BLaER1 treated with 17β-estradiol and CSF1 and Interleukin-3, amounts not matched to agents 10 nM and 100 nM (cell line): Measurements from ENCODE around the gene TCF20.
A peak's percentile ranks its signal among the peaks of the same experiment; 100 is the strongest.

Source experiments
- H3K27ac ChIP-seq, 11 experiments: shearing (Covaris generic); formaldehyde crosslinking; 2 replicates each; pipeline ENCODE4 v1.8.1; 2022
- H3K27me3 ChIP-seq, 11 experiments: shearing (Covaris generic); formaldehyde crosslinking; 2 replicates each; pipeline ENCODE4 v1.8.1; 2022
- H3K36me3 ChIP-seq, 11 experiments: shearing (Covaris generic); formaldehyde crosslinking; 2 replicates each; pipeline ENCODE4 v1.8.1; 2022
- H3K4me1 ChIP-seq, 10 experiments: shearing (Covaris generic); formaldehyde crosslinking; 2 replicates each; pipeline ENCODE4 v1.8.1; 2022
- H3K4me2 ChIP-seq, 11 experiments: shearing (Covaris generic); formaldehyde crosslinking; 2 replicates each; pipeline ENCODE4 v1.8.1; 2022
- H3K4me3 ChIP-seq, 10 experiments: shearing (Covaris generic); formaldehyde crosslinking; 2 replicates each; pipeline ENCODE4 v1.8.1; 2022
- H3K9ac ChIP-seq, 11 experiments: shearing (Covaris generic); formaldehyde crosslinking; 2 replicates each; pipeline ENCODE4 v1.8.1; 2022
- H3K9me3 ChIP-seq, 11 experiments: shearing (Covaris generic); formaldehyde crosslinking; replicated peaks in 1 of 11; 2 replicates each; pipeline ENCODE4 v1.8.1; 2022
- H4K20me1 ChIP-seq, 11 experiments: shearing (Covaris generic); formaldehyde crosslinking; 2 replicates each; pipeline ENCODE4 v1.8.1; 2022
- Cebpa-rat ChIP-seq, 11 experiments: shearing (Covaris generic); IDR thresholded peaks; 2 replicates each; pipeline ENCODE4 v1.8.1; 2022

The TCF20 gene

GRCh38 chr22:42288791-42289190 is 18.3 kb upstream of the TCF20 start:
- Histone ChIP-seq H3K4me1 (peaks cover 19 to 100% (median 99%) of the 10 kb centered on the region in 10 experiments), H3K36me3 (no peaks in the 10 kb centered on the region), H3K9me3 (no peaks in the 10 kb centered on the region), H4K20me1 (peaks cover 0 to 51% (median 0%) of the 10 kb centered on the region in 11 experiments; a peak in 8 of 22 replicates), H3K4me2 (peak overlapping the region in 7 of 11 experiments; percentile 89 to 100 (median 96); a peak in 12 of 22 replicates), H3K27me3 (peaks cover 0 to 9% (median 6%) of the 10 kb centered on the region in 11 experiments; a peak in 12 of 22 replicates), H3K9ac (no peak overlapping the region), H3K4me3 (no peak overlapping the region), H3K27ac (peak overlapping the region in 2 of 11 experiments; percentile 28 to 64; a peak in 1 of 22 replicates)
- no peak for TF ChIP-seq Cebpa-rat (IDR thresholded peaks at IDR 0.05)

DNA sequence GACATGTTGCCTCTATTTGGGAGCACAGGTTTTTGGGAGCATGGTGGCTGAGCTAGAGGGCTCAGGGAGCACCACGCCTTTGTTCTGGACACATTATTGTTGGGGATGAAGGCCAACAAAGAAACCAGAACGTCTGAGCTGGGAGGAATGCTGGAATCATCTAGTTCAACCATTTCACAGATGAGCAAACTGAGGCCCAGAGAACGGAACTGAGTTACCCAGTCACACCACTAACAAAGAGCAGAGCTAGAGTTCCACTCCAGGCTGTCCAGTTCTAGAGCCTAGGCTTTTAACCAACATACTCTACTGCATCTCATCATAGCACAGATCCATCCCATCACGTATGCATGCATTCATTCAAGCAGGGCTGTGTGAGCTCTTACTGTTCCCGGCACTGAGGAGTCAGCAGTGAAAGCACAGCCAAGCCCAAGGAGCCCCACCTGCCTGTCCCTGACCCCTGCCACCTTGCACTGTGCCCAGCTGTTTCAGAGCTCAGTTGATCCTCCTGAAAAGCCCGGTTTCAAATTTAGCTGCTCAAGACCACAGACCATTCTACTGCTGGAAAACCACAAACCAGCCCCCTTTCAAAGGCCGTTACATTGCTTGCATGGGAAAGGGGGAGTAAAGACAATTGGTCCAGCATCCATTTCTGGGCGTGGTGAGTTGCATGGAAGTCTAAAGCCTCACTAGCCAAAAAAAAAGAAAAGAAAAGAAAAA is 16.9 kb upstream of the TCF20 start:
- peaks cover 0 to 46% (median 0%) of the 10 kb centered on the region in 11 experiments; a peak in 8 of 22 replicates for H4K20me1 ChIP-seq
- H3K27me3 ChIP-seq, result peaks cover 0 to 21% (median 13%) of the 10 kb centered on the region in 11 experiments; a peak in 12 of 22 replicates
- H3K4me1 ChIP-seq, result peaks cover 30 to 100% (median 99%) of the 10 kb centered on the region in 10 experiments
- H3K4me3 ChIP-seq, result no peak overlapping the region
- no peaks in the 10 kb centered on the region for H3K36me3 ChIP-seq
- peak overlapping the region in 10 of 11 experiments; percentile 60 to 100 (median 92); a peak in 19 of 22 replicates for H3K4me2 ChIP-seq
- peak overlapping the region in 4 of 11 experiments; percentile 9 to 28 (median 20); a peak in 3 of 22 replicates for H3K9ac ChIP-seq
- no peak for TF ChIP-seq Cebpa-rat (IDR thresholded peaks at IDR 0.05)
- no peaks in the 10 kb centered on the region for H3K9me3 ChIP-seq
- H3K27ac ChIP-seq, result peak overlapping the region in 6 of 11 experiments; percentile 27 to 64 (median 46); a peak in 7 of 22 replicates

DNA sequence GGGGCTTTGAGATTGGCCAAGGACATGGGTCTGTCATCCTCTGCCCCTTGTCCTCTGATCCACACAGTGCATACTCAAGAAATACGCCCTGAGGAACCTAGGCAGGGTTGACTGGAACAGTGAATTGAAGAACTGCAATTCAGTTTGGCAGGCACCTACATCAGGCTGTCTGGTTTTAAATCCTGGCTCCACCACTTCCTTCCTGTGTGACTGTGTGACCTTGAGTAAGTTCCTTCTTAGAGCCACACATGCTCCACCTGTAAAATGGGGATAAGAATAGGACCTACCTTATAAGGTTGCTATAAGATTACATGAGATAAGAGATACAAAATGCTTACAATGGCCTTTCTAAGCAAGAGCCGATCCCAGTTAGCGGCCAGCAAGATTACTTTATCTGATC is 15.8 kb upstream of the TCF20 start:
- peaks cover 33 to 100% (median 99%) of the 10 kb centered on the region in 10 experiments for H3K4me1 ChIP-seq

DNA sequence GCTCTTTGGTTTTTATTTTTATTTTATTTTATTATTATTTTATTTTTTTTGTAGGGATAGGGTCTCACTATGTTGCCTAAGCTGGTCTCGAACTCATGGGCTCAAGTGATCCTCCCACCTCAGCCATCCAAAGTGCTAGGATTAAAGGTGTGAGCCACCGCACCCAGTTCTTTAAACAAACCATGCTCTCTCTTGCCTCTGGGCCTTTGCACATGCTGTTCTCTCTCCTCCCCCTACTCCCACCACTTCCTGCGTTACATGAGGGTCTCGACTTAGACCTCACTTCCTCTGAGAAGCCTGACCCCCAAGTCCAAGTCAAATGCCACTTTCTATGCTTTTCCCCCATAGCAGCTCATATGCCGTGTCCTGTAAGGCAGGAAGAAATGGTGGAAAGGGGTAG is 15.2 kb upstream of the TCF20 start:
- Histone ChIP-seq H3K27me3 (peaks cover 0 to 21% (median 13%) of the 10 kb centered on the region in 11 experiments; a peak in 12 of 22 replicates), H3K36me3 (no peaks in the 10 kb centered on the region), H3K9ac (peak overlapping the region in 5 of 11 experiments; percentile 2 to 48 (median 25); a peak in 9 of 22 replicates), H3K9me3 (no peaks in the 10 kb centered on the region), H3K4me2 (peak overlapping the region; percentile 60 to 100 (median 91)), H4K20me1 (peaks cover 0 to 41% (median 0%) of the 10 kb centered on the region in 11 experiments; a peak in 8 of 22 replicates), H3K27ac (peak overlapping the region in 6 of 11 experiments; percentile 40 to 62 (median 53); a peak in 11 of 22 replicates), H3K4me3 (no peak overlapping the region; a peak in 1 of 20 replicates), H3K4me1 (peaks cover 33 to 100% (median 99%) of the 10 kb centered on the region in 10 experiments)
- TF ChIP-seq Cebpa-rat (IDR thresholded peaks at IDR 0.05), result no peak

More for the DNA sequence above, 15.8 kb upstream of the TCF20 start:
- peak overlapping the region in 6 of 11 experiments; percentile 40 to 64 (median 53); a peak in 11 of 22 replicates for H3K27ac ChIP-seq
- H3K4me2 ChIP-seq, result peak overlapping the region; percentile 60 to 100 (median 91)
- peaks cover 0 to 46% (median 0%) of the 10 kb centered on the region in 11 experiments; a peak in 8 of 22 replicates for H4K20me1 ChIP-seq
- no peaks in the 10 kb centered on the region for H3K36me3 ChIP-seq
- H3K9me3 ChIP-seq, result no peaks in the 10 kb centered on the region
- H3K4me3 ChIP-seq, result no peak overlapping the region; a peak in 1 of 20 replicates
- no peak for TF ChIP-seq Cebpa-rat (IDR thresholded peaks at IDR 0.05)
- H3K9ac ChIP-seq, result peak overlapping the region in 5 of 11 experiments; percentile 2 to 48 (median 25); a peak in 9 of 22 replicates
- H3K27me3 ChIP-seq, result peaks cover 0 to 21% (median 13%) of the 10 kb centered on the region in 11 experiments; a peak in 12 of 22 replicates

- Histone ChIP-seq H4K20me1 (peaks cover 0 to 37% (median 0%) of the 10 kb centered on the region in 11 experiments; a peak in 9 of 22 replicates), H3K9me3 (no peaks in the 10 kb centered on the region), H3K9ac (peak overlapping the region in 2 of 11 experiments; percentile 36 to 69; a peak in 2 of 22 replicates), H3K27me3 (peaks cover 0 to 21% (median 13%) of the 10 kb centered on the region in 11 experiments; a peak in 12 of 22 replicates), H3K36me3 (no peaks in the 10 kb centered on the region), H3K4me3 (no peak overlapping the region; a peak in 1 of 20 replicates), H3K4me1 (peaks cover 33 to 100% (median 99%) of the 10 kb centered on the region in 10 experiments), H3K27ac (peak overlapping the region in 2 of 11 experiments; percentile 11 to 37; a peak in 2 of 22 replicates), H3K4me2 (peak overlapping the region; percentile 76 to 100 (median 96); a peak in 20 of 22 replicates)
- no peak for TF ChIP-seq Cebpa-rat (IDR thresholded peaks at IDR 0.05)
Measured at GRCh38 chr22:42284643-42285181, 14.3 kb upstream of the TCF20 start.

- no peak overlapping the region for H3K27ac ChIP-seq
- no peak for TF ChIP-seq Cebpa-rat (IDR thresholded peaks at IDR 0.05)
- H3K9me3 ChIP-seq, result no peaks in the 10 kb centered on the region
- H3K4me2 ChIP-seq, result peak overlapping the region; percentile 76 to 100 (median 96)
- peak overlapping the region in 9 of 10 experiments; percentile 44 to 70 (median 58); a peak in 13 of 20 replicates for H3K4me3 ChIP-seq
- peaks cover 33 to 100% (median 99%) of the 10 kb centered on the region in 10 experiments for H3K4me1 ChIP-seq
- peaks cover 0 to 37% (median 0%) of the 10 kb centered on the region in 11 experiments; a peak in 9 of 22 replicates for H4K20me1 ChIP-seq
- peaks cover 0 to 21% (median 13%) of the 10 kb centered on the region in 11 experiments; a peak in 12 of 22 replicates for H3K27me3 ChIP-seq
- no peaks in the 10 kb centered on the region for H3K36me3 ChIP-seq
- H3K9ac ChIP-seq, result peak overlapping the region in 6 of 11 experiments; percentile 36 to 74 (median 64); a peak in 8 of 22 replicates
Measured at GRCh38 chr22:42284202-42284591, 13.7 kb upstream of the TCF20 start.

- Histone ChIP-seq H3K9me3 (no peaks in the 10 kb centered on the region), H3K4me3 (peak overlapping the region; percentile 44 to 70 (median 58)), H3K9ac (peak overlapping the region; percentile 50 to 75 (median 66); a peak in 20 of 22 replicates), H3K27ac (peak overlapping the region in 9 of 11 experiments; percentile 17 to 44 (median 33); a peak in 11 of 22 replicates), H3K4me2 (peak overlapping the region; percentile 76 to 100 (median 96)), H3K27me3 (peaks cover 0 to 21% (median 13%) of the 10 kb centered on the region in 11 experiments; a peak in 12 of 22 replicates), H3K4me1 (peaks cover 33 to 100% (median 98%) of the 10 kb centered on the region in 10 experiments), H3K36me3 (no peaks in the 10 kb centered on the region), H4K20me1 (peaks cover 0 to 37% (median 0%) of the 10 kb centered on the region in 11 experiments; a peak in 9 of 22 replicates)
- no peak for TF ChIP-seq Cebpa-rat (IDR thresholded peaks at IDR 0.05)
Measured at GRCh38 chr22:42283278-42284201, 13.1 kb upstream of the TCF20 start.
